Progenitor cell of endocrine pancreas (in vitro differentiated cells): ENCODE measurements around the gene ZNF865. TPM values are rescaled to one million over a fixed set of nuclear protein-coding genes. Genes with fewer than 3 reads are reported as not detected.

ENCODE experiments used
- DNase-seq: peaks from one replicate; pipeline ENCODE4 v3.0.0; 2021; ENCODE audit warnings: low spot score; ENCODE audit not compliant: unreplicated experiment
- H3K27ac Mint-ChIP-seq: 2 replicates; pipeline ENCODE4 v1.8.0; 2021; ENCODE audit warnings: mild to moderate bottlenecking, moderate library complexity, mixed read lengths
- H3K27me3 Mint-ChIP-seq: 2 replicates; pipeline ENCODE4 v1.8.0; 2021; ENCODE audit warnings: mixed read lengths
- H3K36me3 Mint-ChIP-seq: 2 replicates; pipeline ENCODE4 v1.8.0; 2022; ENCODE audit warnings: mixed read lengths; ENCODE audit not compliant: insufficient read depth
- H3K4me1 Mint-ChIP-seq: 2 replicates; pipeline ENCODE4 v1.8.0; 2021; ENCODE audit warnings: low read depth, mixed read lengths
- H3K4me3 Mint-ChIP-seq: 2 replicates; pipeline ENCODE4 v1.8.0; 2021; ENCODE audit warnings: low read depth, mild to moderate bottlenecking, moderate library complexity, mixed read lengths
- H3K9me3 Mint-ChIP-seq: 2 replicates; pipeline ENCODE4 v1.8.0; 2021; ENCODE audit warnings: low read depth, mixed read lengths
- CTCF ChIP-seq: fragments of 200-600 bp; sonication (generic); IDR thresholded peaks from one replicate; pipeline ENCODE4 v1.5.0; 2021; ENCODE audit warnings: antibody characterized with exemption, mild to moderate bottlenecking; ENCODE audit not compliant: unreplicated experiment
- total RNA-seq: library from RNA; stranded (reverse); gene quantifications from 2 replicates; pipeline ENCODE4 v1.2.1, GENCODE V29; 2021

ZNF865 gene
- total RNA-seq, 1 donor from 2014 or later, result 19.9 TPM

- Mint-ChIP-seq H3K27ac (peak overlapping the region; percentile 45), H3K36me3 (peaks cover 18% of the 10 kb centered on the region), H3K9me3 (no peaks in the 10 kb centered on the region), H3K27me3 (no peaks in the 10 kb centered on the region), H3K4me3 (no peak overlapping the region), H3K4me1 (peaks cover 3% of the 10 kb centered on the region)
- TF ChIP-seq CTCF, result no peak
- DNase-seq, result no peak
These were observed 6.7 kb downstream of the ZNF865 start for GRCh38 chr19:55611983-55612645.

- no peaks in the 10 kb centered on the region for H3K4me1 Mint-ChIP-seq
- peaks cover 20% of the 10 kb centered on the region for H3K36me3 Mint-ChIP-seq
- no peak for DNase-seq
- H3K4me3 Mint-ChIP-seq, result no peak overlapping the region
- TF ChIP-seq CTCF, result no peak
- no peaks in the 10 kb centered on the region for H3K9me3 Mint-ChIP-seq
- H3K27ac Mint-ChIP-seq, result no peak overlapping the region
- H3K27me3 Mint-ChIP-seq, result no peaks in the 10 kb centered on the region
These were observed 7.9 kb downstream of the ZNF865 start for GRCh38 chr19:55613396-55613795.

- no peak for TF ChIP-seq CTCF
- no peaks in the 10 kb centered on the region for H3K27me3 Mint-ChIP-seq
- no peak for DNase-seq
- peaks cover 20% of the 10 kb centered on the region for H3K36me3 Mint-ChIP-seq
- H3K4me3 Mint-ChIP-seq, result no peak overlapping the region
- no peak overlapping the region for H3K27ac Mint-ChIP-seq
- H3K9me3 Mint-ChIP-seq, result no peaks in the 10 kb centered on the region
- no peaks in the 10 kb centered on the region for H3K4me1 Mint-ChIP-seq
These were observed 8.7 kb downstream of the ZNF865 start for GRCh38 chr19:55613930-55614710.

GRCh38 chr19:55614711-55615542 lies 9.5 kb downstream of the ZNF865 start:
- Mint-ChIP-seq H3K36me3 (peaks cover 18% of the 10 kb centered on the region), H3K27ac (no peak overlapping the region), H3K27me3 (no peaks in the 10 kb centered on the region), H3K4me3 (no peak overlapping the region), H3K4me1 (no peaks in the 10 kb centered on the region), H3K9me3 (no peaks in the 10 kb centered on the region)
- DNase-seq, result no peak
- TF ChIP-seq CTCF, result no peak
